HepG2 (cell line): ENCODE results near the gene SOCS1. TPM values are rescaled to one million over a fixed set of nuclear protein-coding genes. Genes with fewer than 3 reads are reported as not detected.
A peak's percentile ranks its signal among the peaks of the same experiment; 100 is the strongest.

ENCODE experiments used
- CEBPG ChIP-seq: IDR thresholded peaks from 2 replicates; pipeline ENCODE4 v1.6.1; 2016
- FOXC1 ChIP-seq: sonication (generic); formaldehyde crosslinking; IDR thresholded peaks from 2 replicates; pipeline ENCODE4 v1.8.0; 2022; ENCODE audit warnings: mild to moderate bottlenecking, missing genetic modification reagents, borderline replicate concordance
- GZF1 ChIP-seq: sonication (generic); formaldehyde crosslinking; IDR thresholded peaks from 2 replicates; pipeline ENCODE4 v1.5.1; 2020; ENCODE audit warnings: mild to moderate bottlenecking, missing genetic modification reagents
- HNRNPLL ChIP-seq: fragments of 200-400 bp; formaldehyde crosslinking; IDR thresholded peaks from 2 replicates; pipeline ENCODE4 v1.6.1; 2017; ENCODE audit warnings: mild to moderate bottlenecking, low read depth, low read length; ENCODE audit not compliant: poor library complexity, severe bottlenecking
- MAZ ChIP-seq, 2 experiments: sonication (generic) in 1 of 2; formaldehyde crosslinking in 1 of 2; IDR thresholded peaks; 2 replicates each; pipeline versions ENCODE4 v1.5.0 to v1.6.1; 2012 to 2020; ENCODE audit warnings: low read depth in 2 of 2, mild to moderate bottlenecking in 2 of 2, borderline replicate concordance in 1 of 2, improper control_type of control experiment in 1 of 2, low read length in 1 of 2, missing genetic modification reagents in 1 of 2, moderate library complexity in 1 of 2
- MED13 ChIP-seq: sonication (generic); formaldehyde crosslinking; IDR thresholded peaks from 2 replicates; pipeline ENCODE4 v1.5.0; 2020; ENCODE audit warnings: missing genetic modification reagents
- PITX1 ChIP-seq: sonication (generic); formaldehyde crosslinking; IDR thresholded peaks from 2 replicates; pipeline ENCODE4 v1.5.1; 2020; ENCODE audit warnings: mild to moderate bottlenecking, missing genetic modification reagents
- PRDM10 ChIP-seq: sonication (generic); formaldehyde crosslinking; IDR thresholded peaks from 2 replicates; pipeline ENCODE4 v1.4.0; 2020; ENCODE audit warnings: low read depth, missing genetic modification reagents
- SNAPC4 ChIP-seq: sonication (generic); formaldehyde crosslinking; IDR thresholded peaks from 2 replicates; pipeline ENCODE4 v1.4.0; 2020; ENCODE audit warnings: mild to moderate bottlenecking, missing genetic modification reagents
- TARDBP ChIP-seq: sonication (generic); formaldehyde crosslinking; IDR thresholded peaks from 2 replicates; pipeline ENCODE4 v1.8.0; 2022; ENCODE audit warnings: mild to moderate bottlenecking, missing genetic modification reagents
- ZBTB38 ChIP-seq: sonication (generic); formaldehyde crosslinking; IDR thresholded peaks from 2 replicates; pipeline ENCODE4 v1.5.1; 2020; ENCODE audit warnings: mild to moderate bottlenecking, missing genetic modification reagents
- ZFAT ChIP-seq: sonication (generic); formaldehyde crosslinking; conservative IDR thresholded peaks from 2 replicates; pipeline ENCODE4 v1.8.1; 2023; ENCODE audit warnings: missing genetic modification reagents, inconsistent platforms
- ZNF160 ChIP-seq: sonication (generic); formaldehyde crosslinking; IDR thresholded peaks from 2 replicates; pipeline ENCODE4 v1.8.0; 2022; ENCODE audit warnings: mild to moderate bottlenecking, inconsistent platforms, missing genetic modification reagents
- ZNF546 ChIP-seq: sonication (generic); formaldehyde crosslinking; conservative IDR thresholded peaks from 2 replicates; pipeline ENCODE4 v1.8.1; 2023; ENCODE audit warnings: mild to moderate bottlenecking, missing genetic modification reagents
- ZNF572 ChIP-seq: sonication (generic); formaldehyde crosslinking; IDR thresholded peaks from 2 replicates; pipeline ENCODE4 v1.5.1; 2020; ENCODE audit warnings: mild to moderate bottlenecking, missing genetic modification reagents
- ZNF816 ChIP-seq: sonication (generic); formaldehyde crosslinking; IDR thresholded peaks from 2 replicates; pipeline ENCODE4 v1.8.0; 2022; ENCODE audit warnings: missing genetic modification reagents, mild to moderate bottlenecking, borderline replicate concordance
- ZSCAN12 ChIP-seq: sonication (generic); formaldehyde crosslinking; IDR thresholded peaks from 2 replicates; pipeline ENCODE4 v1.9.0; 2021; ENCODE audit warnings: mild to moderate bottlenecking, missing genetic modification reagents
- polyA plus RNA-seq, 8 experiments: library from polyadenylated mRNA; depleted of rRNA in 3 of 8; stranded (reverse) in 7 of 8; unstranded in 1 of 8; fragments of >200 nt; fragmentation: Illumina TruSeq in 4 of 8; extraction: Trizol in 4 of 8; gene quantifications; 2 replicates each; pipeline versions ENCODE4 v1.2.1 to v1.2.3, GENCODE V29; 2011 to 2016; ENCODE audit warnings: low read depth in 4 of 8, missing spikeins in 1 of 8, mixed read lengths in 1 of 8; ENCODE audit not compliant: insufficient read depth in 1 of 8
- total RNA-seq, 5 experiments: library from RNA; depleted of rRNA; stranded (reverse); fragments of >200 nt; fragmentation: Illumina TruSeq; extraction: Trizol; gene quantifications; 2 replicates each; pipeline ENCODE4 v1.2.3, GENCODE V29; 2016; ENCODE audit warnings: low read depth in 1 of 5
- TF ChIP-seq, protein P1 (sequence below): sonication (generic); formaldehyde crosslinking; IDR thresholded peaks from 2 replicates; pipeline ENCODE4 v1.5.0; 2020; ENCODE audit warnings: mild to moderate bottlenecking, missing genetic modification reagents

SOCS1 gene
- total and polyA plus RNA-seq, 2 of the 13 experiments (the other 11 are each of a cell fraction or from before 2014, with no cell fraction given) = 5.3 to 6.3 TPM

GRCh38 chr16:11273721-11274324 lies 17.8 kb upstream of the SOCS1 start (continued):
- TF ChIP-seq ZNF816 (CRISPR knock-in tag) (no peak), ZNF546 (CRISPR knock-in tag) (no peak; the same call in 1 of the 2 replicates), PRDM10 (peak; percentile 8; the same call in 1 of the 2 replicates), ZNF160 (CRISPR knock-in tag) (no peak), MED13 (CRISPR knock-in tag) (no peak), SNAPC4 (no peak), PITX1 (CRISPR knock-in tag) (peak; percentile 52; the same call in 1 of the 2 replicates), TARDBP (CRISPR knock-in tag) (no peak), ZNF572 (CRISPR knock-in tag) (peak; percentile 57; the same call in 1 of the 2 replicates), FOXC1 (CRISPR knock-in tag) (no peak), CEBPG (CRISPR knock-in tag) (peak; percentile 92), HNRNPLL (no peak), ZFAT (no peak), MAZ (IDR thresholded peaks at IDR 0.05; ENCODE audit: borderline replicate concordance, low read depth, low read length) (no peak; the same call in 1 of the 2 replicates), MAZ (CRISPR knock-in tag; IDR thresholded peaks at IDR 0.05; ENCODE audit: low read depth) (no peak), GZF1 (CRISPR knock-in tag) (no peak), ZSCAN12 (CRISPR knock-in tag) (no peak), ZBTB38 (CRISPR knock-in tag) (no peak)
- TF ChIP-seq, protein P1, sequence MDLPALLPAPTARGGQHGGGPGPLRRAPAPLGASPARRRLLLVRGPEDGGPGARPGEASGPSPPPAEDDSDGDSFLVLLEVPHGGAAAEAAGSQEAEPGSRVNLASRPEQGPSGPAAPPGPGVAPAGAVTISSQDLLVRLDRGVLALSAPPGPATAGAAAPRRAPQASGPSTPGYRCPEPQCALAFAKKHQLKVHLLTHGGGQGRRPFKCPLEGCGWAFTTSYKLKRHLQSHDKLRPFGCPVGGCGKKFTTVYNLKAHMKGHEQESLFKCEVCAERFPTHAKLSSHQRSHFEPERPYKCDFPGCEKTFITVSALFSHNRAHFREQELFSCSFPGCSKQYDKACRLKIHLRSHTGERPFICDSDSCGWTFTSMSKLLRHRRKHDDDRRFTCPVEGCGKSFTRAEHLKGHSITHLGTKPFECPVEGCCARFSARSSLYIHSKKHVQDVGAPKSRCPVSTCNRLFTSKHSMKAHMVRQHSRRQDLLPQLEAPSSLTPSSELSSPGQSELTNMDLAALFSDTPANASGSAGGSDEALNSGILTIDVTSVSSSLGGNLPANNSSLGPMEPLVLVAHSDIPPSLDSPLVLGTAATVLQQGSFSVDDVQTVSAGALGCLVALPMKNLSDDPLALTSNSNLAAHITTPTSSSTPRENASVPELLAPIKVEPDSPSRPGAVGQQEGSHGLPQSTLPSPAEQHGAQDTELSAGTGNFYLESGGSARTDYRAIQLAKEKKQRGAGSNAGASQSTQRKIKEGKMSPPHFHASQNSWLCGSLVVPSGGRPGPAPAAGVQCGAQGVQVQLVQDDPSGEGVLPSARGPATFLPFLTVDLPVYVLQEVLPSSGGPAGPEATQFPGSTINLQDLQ (CRISPR knock-in tag) = no peak
